H1 (cell line): ENCODE data around the gene MAFB. TPM values are rescaled to one million over a fixed set of nuclear protein-coding genes. Genes with fewer than 3 reads are reported as not detected.
"Not testable (repeated sequence)": the region's sequence is repeated elsewhere in the genome, so short reads cannot be mapped to it uniquely, and the experiment has no call there.

Source experiments
- CTCF ChIA-PET: fragments of 300-600 bp; sonication (Branson Sonifier 250); formaldehyde crosslinking; loops from one replicate; lab custom pipeline; 2021; ENCODE audit not compliant: partially characterized antibody; lab: Charles Lee
- POLR2A ChIA-PET: fragments of 300-600 bp; sonication (Branson Sonifier 250); formaldehyde crosslinking; loops from one replicate; lab custom pipeline; 2021; ENCODE audit warnings: inconsistent platforms; ENCODE audit not compliant: partially characterized antibody; lab: Charles Lee
- DNase-seq, 2 experiments: peaks; one replicate each; pipeline versions ENCODE4 v3.0.0 to v3.0.0-alpha.2; 2010 to 2022; ENCODE audit warnings: low spot score in 2 of 2, low read depth in 1 of 2, mixed read lengths in 1 of 2
- FAIRE-seq: peaks from 2 replicates; lab custom pipeline; 2011; peaks lifted over from hg19 to GRCh38; lab: Jason Lieb, UNC
- H2AFZ ChIP-seq: 2 replicates; pipeline ENCODE4 v1.8.1; 2012; ENCODE audit warnings: low read length, inconsistent platforms
- H2AK5ac ChIP-seq: 2 replicates; pipeline ENCODE4 v1.6.1; 2013; ENCODE audit warnings: low read depth, low read length
- H2BK120ac ChIP-seq: replicated peaks from 2 replicates; pipeline ENCODE3; 2013; ENCODE audit warnings: low read depth, low read length, inconsistent platforms
- H2BK12ac ChIP-seq: 2 replicates; pipeline ENCODE4 v1.6.1; 2013; ENCODE audit warnings: low read depth, low read length
- H2BK15ac ChIP-seq: 2 replicates; pipeline ENCODE4 v1.6.1; 2013; ENCODE audit warnings: low read length
- H2BK20ac ChIP-seq: 2 replicates; pipeline ENCODE4 v1.6.1; 2013; ENCODE audit warnings: low read length
- H2BK5ac ChIP-seq: 2 replicates; pipeline ENCODE4 v1.6.1; 2013; ENCODE audit warnings: low read depth, low read length
- H3K14ac ChIP-seq: 2 replicates; pipeline ENCODE4 v1.6.1; 2013; ENCODE audit warnings: inconsistent platforms; ENCODE audit not compliant: insufficient read length
- H3K18ac ChIP-seq: 2 replicates; pipeline ENCODE4 v1.6.1; 2013; ENCODE audit warnings: low read length; ENCODE audit errors: extremely low read depth
- H3K23ac ChIP-seq: 2 replicates; pipeline ENCODE4 v1.6.1; 2013; ENCODE audit warnings: inconsistent platforms; ENCODE audit not compliant: insufficient read length
- H3K23me2 ChIP-seq: 2 replicates; pipeline ENCODE4 v1.6.1; 2013; ENCODE audit warnings: low read depth, low read length
- H3K27ac ChIP-seq: 2 replicates; pipeline ENCODE4 v1.6.1; 2011; ENCODE audit warnings: low read depth, low read length, inconsistent platforms
- H3K27me3 ChIP-seq, 4 experiments: replicated peaks in 1 of 4; 1 replicate in 1 of 4; 2 replicates in 3 of 4; pipeline versions ENCODE4 v1.6.1 to v1.8.1; 2011 to 2013; ENCODE audit warnings: low read length in 3 of 4, mild to moderate bottlenecking in 3 of 4, inconsistent platforms in 2 of 4, mixed read lengths in 2 of 4, moderate library complexity in 1 of 4; ENCODE audit not compliant: control insufficient read depth in 3 of 4, insufficient read depth in 3 of 4; ENCODE audit errors: extremely low read depth in 1 of 4
- H3K36me3 ChIP-seq, 4 experiments: 2 replicates each; pipeline versions ENCODE4 v1.6.1 to v1.8.1; 2011 to 2013; ENCODE audit warnings: mild to moderate bottlenecking in 4 of 4, low read length in 3 of 4, moderate library complexity in 2 of 4, control low read depth in 1 of 4, inconsistent platforms in 1 of 4; ENCODE audit not compliant: insufficient read depth in 4 of 4, control insufficient read depth in 2 of 4
- H3K4ac ChIP-seq: replicated peaks from 2 replicates; pipeline ENCODE3; 2013; ENCODE audit warnings: low read length, low read depth, mixed read lengths, inconsistent platforms; ENCODE audit not compliant: insufficient read length
- H3K4me1 ChIP-seq, 4 experiments: replicated peaks in 1 of 4; 1 replicate in 1 of 4; 2 replicates in 3 of 4; pipeline versions ENCODE4 v1.6.1 to v1.8.1; 2011 to 2013; ENCODE audit warnings: low read length in 3 of 4, inconsistent platforms in 2 of 4, mixed read lengths in 1 of 4; ENCODE audit not compliant: insufficient read depth in 4 of 4, control insufficient read depth in 3 of 4
- H3K4me2 ChIP-seq, 2 experiments: 2 replicates each; pipeline versions ENCODE4 v1.6.1 to v1.8.1; 2011 to 2013; ENCODE audit warnings: low read depth in 2 of 2, low read length in 2 of 2, control low read depth in 1 of 2, inconsistent platforms in 1 of 2, mild to moderate bottlenecking in 1 of 2; ENCODE audit not compliant: insufficient read depth in 1 of 2
- H3K4me3 ChIP-seq, 4 experiments: fragments of 200-600, 300-600 bp in 1 of 4; sonication (generic), shearing (Covaris generic), sonication (Bioruptor Twin) in 1 of 4; 2 replicates each; pipeline versions ENCODE4 v1.5.1 to v1.8.1; 2011 to 2016; ENCODE audit warnings: low read length in 4 of 4, low read depth in 3 of 4, control low read depth in 2 of 4, inconsistent platforms in 2 of 4, mild to moderate bottlenecking in 2 of 4, mixed read lengths in 1 of 4, moderate library complexity in 1 of 4; ENCODE audit not compliant: insufficient read depth in 2 of 4; ENCODE audit errors: extremely low read depth in 1 of 4
- H3K56ac ChIP-seq: replicated peaks from 2 replicates; pipeline ENCODE3; 2013; ENCODE audit warnings: low read depth, mild to moderate bottlenecking, mixed read lengths, low read length, inconsistent platforms; ENCODE audit not compliant: insufficient read length
- H3K79me1 ChIP-seq: 2 replicates; pipeline ENCODE4 v1.6.1; 2013; ENCODE audit warnings: low read depth, low read length, control low read depth
- H3K79me2 ChIP-seq, 2 experiments: 2 replicates each; pipeline versions ENCODE4 v1.6.1 to v1.8.1; 2012 to 2013; ENCODE audit warnings: low read length in 2 of 2, mild to moderate bottlenecking in 2 of 2, inconsistent platforms in 1 of 2; ENCODE audit not compliant: insufficient read depth in 2 of 2, control insufficient read depth in 1 of 2
- H3K9ac ChIP-seq, 4 experiments: replicated peaks in 1 of 4; 1 replicate in 1 of 4; 2 replicates in 3 of 4; pipeline versions ENCODE4 v1.6.1 to v1.8.1; 2011 to 2013; ENCODE audit warnings: low read depth in 3 of 4, low read length in 3 of 4, control low read depth in 2 of 4, mild to moderate bottlenecking in 2 of 4, moderate library complexity in 2 of 4, inconsistent platforms in 1 of 4; ENCODE audit errors: extremely low read depth in 1 of 4
- H3K9me3 ChIP-seq, 2 experiments: 2 replicates each; pipeline versions ENCODE4 v1.6.1 to v1.8.1; 2012 to 2013; ENCODE audit warnings: mild to moderate bottlenecking in 2 of 2, moderate library complexity in 2 of 2, control low read depth in 1 of 2, inconsistent platforms in 1 of 2, low read depth in 1 of 2, low read length in 1 of 2, mixed read lengths in 1 of 2; ENCODE audit not compliant: insufficient read depth in 2 of 2
- H4K20me1 ChIP-seq, 2 experiments: replicated peaks in 1 of 2; 2 replicates each; pipeline versions ENCODE3 to v1.8.1; 2011 to 2013; ENCODE audit warnings: inconsistent platforms in 2 of 2, low read length in 2 of 2, mild to moderate bottlenecking in 1 of 2; ENCODE audit not compliant: insufficient read depth in 2 of 2, control insufficient read depth in 1 of 2
- H4K5ac ChIP-seq: 2 replicates; pipeline ENCODE4 v1.6.1; 2013; ENCODE audit warnings: low read length, low read depth, mixed read lengths, inconsistent platforms; ENCODE audit not compliant: insufficient read length
- H4K8ac ChIP-seq: 2 replicates; pipeline ENCODE4 v1.8.0; 2013; ENCODE audit warnings: mild to moderate bottlenecking, moderate library complexity, low read length, inconsistent platforms; ENCODE audit not compliant: insufficient read depth; ENCODE audit errors: extremely low read depth
- H4K91ac ChIP-seq: replicated peaks from 2 replicates; pipeline ENCODE3; 2013; ENCODE audit warnings: low read length, mixed read lengths, inconsistent platforms; ENCODE audit not compliant: insufficient read length
- CTBP2 ChIP-seq: IDR thresholded peaks from 2 replicates; pipeline ENCODE4 v1.7.0; 2011; ENCODE audit warnings: borderline replicate concordance, mild to moderate bottlenecking, moderate library complexity, mixed read lengths, low read length; ENCODE audit not compliant: insufficient read depth, insufficient read length
- KDM1A ChIP-seq: fragments of 200-600, 300-600 bp; sonication (generic); IDR thresholded peaks from 2 replicates; pipeline ENCODE4 v1.7.1; 2016; ENCODE audit warnings: mild to moderate bottlenecking, low read length, borderline replicate concordance
- POLR2A ChIP-seq, 2 experiments: IDR thresholded peaks; 1 replicate in 1 of 2; 2 replicates in 1 of 2; pipeline ENCODE4 v1.6.1; 2011; ENCODE audit warnings: low read depth in 2 of 2, low read length in 2 of 2, mild to moderate bottlenecking in 2 of 2; ENCODE audit errors: control extremely low read depth in 1 of 2
- POLR2AphosphoS5 ChIP-seq: IDR thresholded peaks from 2 replicates; pipeline ENCODE4 v1.6.1; 2011; ENCODE audit warnings: low read depth, low read length
- SAP30 ChIP-seq: fragments of 300-600 bp; sonication (generic); IDR thresholded peaks from 2 replicates; pipeline ENCODE4 v1.7.1; 2012; ENCODE audit warnings: low read length, moderate library complexity, mild to moderate bottlenecking, inconsistent platforms; ENCODE audit not compliant: insufficient read depth, insufficient replicate concordance
- TAF7 ChIP-seq: optimal IDR thresholded peaks from 2 replicates; pipeline ENCODE3; 2011; ENCODE audit warnings: low read depth, mild to moderate bottlenecking, inconsistent platforms, low read length, moderate library complexity, borderline replicate concordance
- TBP ChIP-seq: IDR thresholded peaks from 2 replicates; pipeline ENCODE4 v1.6.1; 2011; ENCODE audit warnings: low read depth, low read length, improper control_type of control experiment
- WGBS, 2 experiments: shearing (Covaris generic) in 1 of 2; methylation state at CpG; one replicate each; pipeline versions ENCODE4 v1.1.6 to v1.1.7; 2013 to 2015; ENCODE audit warnings: low lambda C conversion rate in 2 of 2, mixed read lengths in 2 of 2, inconsistent platforms in 1 of 2, low coverage in 1 of 2, missing lambda C conversion rate in 1 of 2; ENCODE audit not compliant: insufficient replicate concordance in 2 of 2, insufficient coverage in 1 of 2, insufficient read length in 1 of 2; ENCODE audit errors: extremely low coverage in 1 of 2, missing lambda C conversion rate in 1 of 2; 5-methylcytosine and 5-hydroxymethylcytosine counted together
- polyA plus RNA-seq, 7 experiments: library from polyadenylated mRNA; depleted of rRNA in 3 of 7; stranded (reverse) in 5 of 7; unstranded in 2 of 7; fragments of >200 nt in 5 of 7; fragments of 200-250 nt in 2 of 7; gene quantifications; 1 replicate in 5 of 7; 2 replicates in 1 of 7; 4 replicates in 1 of 7; pipeline versions ENCODE4 v1.2.1 to v1.2.3, GENCODE V29; 2011 to 2013; ENCODE audit warnings: missing spikeins in 2 of 7, mixed read lengths in 2 of 7
- total RNA-seq: library from RNA; stranded (reverse); fragmentation: NEBNext Ultra II Directional; extraction: Animal tissue kit (Norgen Biotek cat#: 25700); gene quantifications from 2 replicates; pipeline ENCODE4 v1.2.1, GENCODE V29; 2021
- TF ChIP-seq, protein P1 (sequence below): IDR thresholded peaks from 2 replicates; pipeline ENCODE4 v1.6.1; 2012; ENCODE audit warnings: inconsistent platforms

The MAFB gene
- total and polyA plus RNA-seq, 2 of the 8 experiments (the other 6 are each of a cell fraction or from before 2014, with no cell fraction given), result 0.83 to 1.8 TPM

DNA sequence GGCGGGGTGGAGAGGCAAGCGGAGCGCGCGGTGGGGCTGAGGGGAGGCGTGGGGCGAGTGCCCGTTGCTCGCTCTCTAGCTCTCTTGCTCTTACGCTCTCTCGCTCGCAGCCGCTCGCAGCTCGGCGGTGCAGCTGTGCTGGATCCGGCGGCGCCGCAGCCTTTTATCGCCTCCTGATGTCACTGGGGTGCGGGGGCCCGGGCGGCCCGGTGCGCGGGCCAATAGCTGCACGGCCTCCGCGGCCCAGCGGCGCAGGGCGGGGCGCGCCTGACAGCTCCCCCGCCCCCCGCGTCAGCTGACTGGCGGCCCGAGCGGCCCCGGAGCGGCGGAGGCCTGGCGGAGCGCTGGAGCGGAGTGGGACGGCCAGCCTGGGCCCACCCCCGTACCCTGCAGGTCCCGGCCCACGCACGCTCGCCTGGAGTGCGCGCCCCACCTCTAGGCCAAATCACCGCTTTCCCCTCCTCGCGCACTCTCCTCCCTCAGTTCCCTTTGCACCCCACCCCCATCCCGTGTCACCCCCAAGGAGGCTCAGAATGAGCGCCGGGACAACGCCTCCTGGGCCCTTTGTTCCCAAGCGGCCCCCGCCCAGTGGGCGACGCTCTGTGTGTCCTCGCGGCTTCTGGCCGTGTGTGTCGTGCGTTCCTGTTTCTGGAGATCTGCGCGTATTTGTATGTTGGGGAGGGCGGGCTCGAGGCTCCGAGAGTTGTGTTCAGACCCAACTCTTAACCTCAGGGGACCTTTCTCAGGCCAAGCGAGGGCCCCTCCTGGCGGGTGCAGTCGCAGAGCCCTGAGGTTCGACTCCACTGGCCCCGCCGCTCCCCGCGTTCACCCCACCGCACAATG is at the start of gene MAFB (continued):
- TF ChIP-seq POLR2AphosphoS5, result peak; percentile 85
- peak; percentile 89 for TF ChIP-seq CTBP2
- TF ChIP-seq TBP, result peak; percentile 89
- peak; percentile 67 for TF ChIP-seq TAF7
- TF ChIP-seq, protein P1, sequence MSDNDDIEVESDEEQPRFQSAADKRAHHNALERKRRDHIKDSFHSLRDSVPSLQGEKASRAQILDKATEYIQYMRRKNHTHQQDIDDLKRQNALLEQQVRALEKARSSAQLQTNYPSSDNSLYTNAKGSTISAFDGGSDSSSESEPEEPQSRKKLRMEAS, result 0 out of 2 replicates have a peak, but pooled peaks have one; percentile 5
- TF ChIP-seq POLR2A (IDR thresholded peaks at IDR 0.05; ENCODE audit: control extremely low read depth in 1 of 2, low read depth in 2 of 2, low read length in 2 of 2), result peak in 1 of 2 experiments; percentile 88; a peak in 2 of 3 replicates
- TF ChIP-seq KDM1A, result no peak
- peak; percentile 72 for TF ChIP-seq SAP30

GRCh38 chr20:40736468-40736867 is 47.4 kb upstream of the MAFB start:
- H3K9ac ChIP-seq, H2BK120ac ChIP-seq, H3K27me3 ChIP-seq, POLR2A ChIA-PET, H4K8ac ChIP-seq, H4K20me1 ChIP-seq, H3K27ac ChIP-seq, H2BK20ac ChIP-seq, H3K4me3 ChIP-seq, H2BK12ac ChIP-seq, H3K18ac ChIP-seq, H3K4ac ChIP-seq, H4K91ac ChIP-seq, H3K23me2 ChIP-seq, H3K56ac ChIP-seq, H3K36me3 ChIP-seq, H2BK5ac ChIP-seq, H3K9me3 ChIP-seq, H3K23ac ChIP-seq, H3K4me2 ChIP-seq, H3K4me1 ChIP-seq, H2AK5ac ChIP-seq, H4K5ac ChIP-seq, H3K79me2 ChIP-seq, FAIRE-seq, H3K14ac ChIP-seq, H3K79me1 ChIP-seq, H2BK15ac ChIP-seq, H2AFZ ChIP-seq: not testable (repeated sequence)
- CTCF ChIA-PET, result interaction anchor here (2.3 kb wide), 1 partner anchor 226 kb away, joined by 6 read pairs; no protein-coding TSS in a partner anchor
- DNase-seq, result peak in 1 of 2 experiments; percentile 7
- WGBS, 2 experiments, result 88% methylated on average over 4 of the region's 4 CpGs; no CpG with 5 or more reads in 1 of the 2 experiments
